CD4-positive, alpha-beta T cell treated with Interleukin-4 for 1 hour (primary cell): ENCODE measurements around the gene ICA1L.

Source experiments
- DNase-seq, 2 donors: peaks; one replicate each; pipeline ENCODE4 v3.0.0-alpha.2; 2020 to 2022

Gene ICA1L

GRCh38 chr2:202780514-202781021, 91.0 kb downstream of the ICA1L start:
- no peak for DNase-seq

GRCh38 chr2:202778217-202778616, 93.3 kb downstream of the ICA1L start:
- no peak for DNase-seq

GRCh38 chr2:202774104-202774503, 97.5 kb downstream of the ICA1L start:
- DNase-seq = no peak

GRCh38 chr2:202773301-202773973, 98.1 kb downstream of the ICA1L start:
- DNase-seq = no peak

GRCh38 chr2:202771741-202772460, 99.7 kb downstream of the ICA1L start:
- no peak for DNase-seq

- no peak for DNase-seq
Measured at GRCh38 chr2:202771336-202771735, 100.2 kb downstream of the ICA1L start.

GRCh38 chr2:202769201-202769600, 102.4 kb downstream of the ICA1L start:
- DNase-seq = no peak

- DNase-seq = no peak
Measured at GRCh38 chr2:202768273-202768672, 103.3 kb downstream of the ICA1L start.

- no peak for DNase-seq
Measured at GRCh38 chr2:202765436-202765835, 106.1 kb downstream of the ICA1L start.

GRCh38 chr2:202764991-202765390, 106.6 kb downstream of the ICA1L start:
- DNase-seq = no peak

GRCh38 chr2:202763916-202764315, 107.7 kb downstream of the ICA1L start:
- DNase-seq = no peak

GRCh38 chr2:202762556-202762955, 109.0 kb downstream of the ICA1L start:
- DNase-seq = peak; percentile 29 to 48

- DNase-seq = no peak
Measured at GRCh38 chr2:202760848-202761247, 110.7 kb downstream of the ICA1L start.

GRCh38 chr2:202758604-202759003, 113.0 kb downstream of the ICA1L start:
- DNase-seq = no peak

- DNase-seq = no peak
Measured at GRCh38 chr2:202758128-202758527, 113.4 kb downstream of the ICA1L start.

- DNase-seq = no peak
Measured at GRCh38 chr2:202757339-202757738, 114.2 kb downstream of the ICA1L start.

- no peak for DNase-seq
Measured at GRCh38 chr2:202756598-202756997, 115.0 kb downstream of the ICA1L start.

- DNase-seq = no peak
Measured at GRCh38 chr2:202754936-202755335, 116.6 kb downstream of the ICA1L start.

- DNase-seq = no peak
Measured at GRCh38 chr2:202752071-202752470, 119.5 kb downstream of the ICA1L start.

- no peak for DNase-seq
Measured at GRCh38 chr2:202750763-202751427, 120.7 kb downstream of the ICA1L start.

GRCh38 chr2:202749477-202749876, 122.1 kb downstream of the ICA1L start:
- no peak for DNase-seq

- DNase-seq = no peak
Measured at GRCh38 chr2:202743613-202744012, 128.0 kb downstream of the ICA1L start.

- no peak for DNase-seq
Measured at GRCh38 chr2:202736826-202737225, 134.7 kb downstream of the ICA1L start.

- DNase-seq = no peak
Measured at GRCh38 chr2:202726070-202726469, 145.5 kb downstream of the ICA1L start.
